Left renal cortex interstitium (tissue), 4 donors: Measurements from ENCODE around the gene SWSAP1. TPM values are rescaled to one million over a fixed set of nuclear protein-coding genes. Genes with fewer than 3 reads are reported as not detected.
"Not testable (repeated sequence)": the region's sequence is repeated elsewhere in the genome, so short reads cannot be mapped to it uniquely, and the experiment has no call there.

ENCODE experiments used
- DNase-seq, 4 donors: peaks; one replicate each; pipeline ENCODE4 v3.0.0-alpha.2; 2013; ENCODE audit warnings: low read depth in 4 of 4, low spot score in 2 of 4, missing footprints in 1 of 4
- polyA plus RNA-seq, 4 donors: library from polyadenylated mRNA; unstranded; fragments of 120-200 nt; gene quantifications; one replicate each; pipeline ENCODE4 v1.2.1, GENCODE V29; 2013; ENCODE audit not compliant: insufficient read length in 4 of 4

The SWSAP1 gene
- polyA plus RNA-seq, 4 donors: 2.6 to 3.7 (median 3.4) TPM

GRCh38 chr19:11405846-11406643, 31.6 kb downstream of the SWSAP1 start:
- no peak for DNase-seq

DNA sequence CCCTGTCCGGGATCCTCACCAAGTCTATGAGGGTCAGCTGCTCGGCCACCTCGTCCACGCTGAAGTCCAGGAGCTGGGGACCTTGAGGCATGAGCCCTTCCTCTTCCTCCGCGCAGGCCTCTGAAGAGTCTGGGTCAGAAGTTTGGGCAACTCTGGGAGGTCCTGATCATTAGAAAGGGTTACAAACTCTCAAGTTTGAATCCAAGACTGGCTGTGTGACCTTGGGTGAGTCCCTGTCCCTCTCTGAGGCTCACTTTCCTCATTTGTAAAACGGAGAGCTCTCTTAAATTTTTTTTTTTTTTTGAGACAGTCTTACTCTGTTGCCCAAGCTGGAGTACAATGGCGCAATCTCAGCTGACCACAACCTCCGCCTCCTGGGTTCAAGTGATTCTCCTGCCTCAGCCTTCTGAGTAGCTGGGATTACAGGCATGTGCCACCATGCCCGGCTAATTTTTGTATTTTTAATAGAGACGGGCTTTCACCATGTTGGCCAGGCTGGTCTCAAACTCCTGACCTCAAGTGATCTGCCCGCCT, 32.3 kb downstream of the SWSAP1 start:
- not testable (repeated sequence) for DNase-seq

- DNase-seq: no peak
Observed at GRCh38 chr19:11408591-11408990, 34.1 kb downstream of the SWSAP1 start.

DNA sequence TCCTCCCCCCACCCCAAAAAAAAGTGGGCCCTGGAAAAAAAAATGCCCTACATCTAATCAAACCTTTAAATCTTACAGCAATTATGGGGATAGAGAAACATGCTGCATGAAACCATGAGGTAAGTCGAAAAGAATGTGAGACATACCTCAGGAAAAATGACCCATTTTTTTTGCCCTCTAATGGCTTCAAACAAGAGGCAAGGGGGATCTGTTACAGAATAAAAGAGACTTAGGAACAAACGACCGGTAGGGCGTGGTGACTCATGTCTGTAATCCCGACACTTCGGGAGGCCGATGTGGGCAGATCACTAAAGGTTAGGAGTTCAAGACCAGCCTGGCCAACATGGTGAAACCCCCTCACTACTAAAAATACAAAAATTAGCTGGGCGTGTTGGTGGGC, 36.2 kb downstream of the SWSAP1 start:
- DNase-seq: no peak

GRCh38 chr19:11414544-11414943, 40.1 kb downstream of the SWSAP1 start:
- DNase-seq: no peak

DNA sequence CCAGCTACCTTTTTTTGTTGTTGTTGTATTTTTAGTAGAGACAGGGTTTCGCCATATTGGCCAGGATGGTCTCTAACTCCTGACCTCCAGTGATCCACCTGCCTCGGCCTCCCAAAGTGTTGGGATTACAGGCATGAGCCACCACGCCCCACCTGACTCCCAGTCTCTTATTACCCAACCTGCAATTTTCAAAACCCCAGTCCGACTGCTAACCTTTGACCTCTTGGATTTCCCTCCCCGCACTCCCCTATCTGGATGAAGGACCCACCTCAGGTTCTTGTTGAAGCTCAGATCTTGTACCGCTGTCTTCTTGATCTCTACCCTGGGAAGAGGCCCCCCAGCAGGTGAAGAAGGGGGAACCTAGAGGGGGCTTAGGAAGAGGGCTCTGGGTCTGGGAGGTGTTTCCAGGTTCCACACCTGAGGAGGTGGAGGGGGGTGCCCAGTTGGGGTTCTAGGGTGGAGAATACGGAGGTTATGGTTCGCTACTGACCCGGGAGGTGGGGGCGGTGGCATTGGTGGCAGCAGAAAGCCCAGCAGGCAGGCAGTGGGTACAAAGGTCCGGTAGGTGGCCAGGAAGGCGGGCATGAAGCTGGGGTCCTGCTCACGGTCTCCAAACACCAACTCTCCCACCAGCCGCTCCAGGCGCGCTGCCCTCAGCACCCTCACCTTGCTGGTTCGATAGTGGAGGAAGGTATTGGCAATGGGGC, 42.0 kb downstream of the SWSAP1 start:
- DNase-seq: no peak

- no peak for DNase-seq
Observed at GRCh38 chr19:11418094-11418548, 43.7 kb downstream of the SWSAP1 start.

DNA sequence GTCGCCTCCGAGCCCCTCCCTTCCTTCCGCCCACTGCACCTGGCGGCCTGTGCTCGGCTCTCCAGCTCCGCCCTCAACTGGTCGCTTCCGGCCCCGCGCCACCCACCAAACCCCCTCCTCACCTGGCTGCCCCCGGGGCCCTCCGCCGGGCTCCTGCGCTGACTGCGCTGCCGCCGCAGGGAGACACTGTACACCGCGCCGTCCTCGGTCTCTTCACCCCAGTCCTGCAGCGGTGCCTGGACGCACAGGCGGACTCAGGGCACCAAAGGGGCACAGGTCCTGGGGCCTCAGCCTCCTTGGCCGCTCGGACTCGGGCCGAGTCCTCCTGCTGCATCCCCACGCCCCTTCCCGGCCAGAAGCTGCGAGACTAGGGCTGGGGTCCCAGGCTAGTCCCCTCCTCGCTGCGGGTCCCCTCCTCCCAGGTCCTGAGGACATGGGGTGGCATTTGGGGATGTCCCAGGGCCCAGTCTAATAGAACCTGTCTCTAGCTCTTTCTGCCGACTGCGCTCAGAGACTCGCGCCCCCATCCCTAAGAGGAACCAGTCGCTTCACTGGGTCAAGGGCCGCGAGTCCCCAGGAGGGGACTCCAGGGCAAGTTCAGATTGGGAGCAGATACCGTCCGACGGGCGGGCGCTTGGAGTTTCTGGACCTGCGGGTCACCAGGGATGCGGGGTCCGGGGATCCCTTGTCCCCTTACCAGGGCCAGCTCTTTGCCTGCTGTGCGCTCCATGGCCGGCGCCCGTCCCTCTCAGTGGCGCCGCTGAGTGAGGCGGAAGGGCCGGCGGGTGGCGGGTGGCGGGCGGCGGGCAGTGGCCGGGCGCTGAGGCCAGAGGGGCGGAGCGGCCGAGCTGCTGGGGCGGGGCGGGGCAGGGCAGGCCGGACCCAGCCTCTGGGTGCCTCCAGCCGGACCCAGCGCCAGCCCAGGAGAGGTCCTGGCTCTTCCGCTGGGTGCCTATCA, 44.4 kb downstream of the SWSAP1 start, which contains the start of gene RGL3:
Gene RGL3, minus strand, starts transcription at position 766 of the 958 bp plus-strand sequence. Its CDS starts 36 bp downstream, at position 730.
- DNase-seq: no peak

- DNase-seq: no peak
Observed at GRCh38 chr19:11420429-11421370, 46.2 kb downstream of the SWSAP1 start.

DNA sequence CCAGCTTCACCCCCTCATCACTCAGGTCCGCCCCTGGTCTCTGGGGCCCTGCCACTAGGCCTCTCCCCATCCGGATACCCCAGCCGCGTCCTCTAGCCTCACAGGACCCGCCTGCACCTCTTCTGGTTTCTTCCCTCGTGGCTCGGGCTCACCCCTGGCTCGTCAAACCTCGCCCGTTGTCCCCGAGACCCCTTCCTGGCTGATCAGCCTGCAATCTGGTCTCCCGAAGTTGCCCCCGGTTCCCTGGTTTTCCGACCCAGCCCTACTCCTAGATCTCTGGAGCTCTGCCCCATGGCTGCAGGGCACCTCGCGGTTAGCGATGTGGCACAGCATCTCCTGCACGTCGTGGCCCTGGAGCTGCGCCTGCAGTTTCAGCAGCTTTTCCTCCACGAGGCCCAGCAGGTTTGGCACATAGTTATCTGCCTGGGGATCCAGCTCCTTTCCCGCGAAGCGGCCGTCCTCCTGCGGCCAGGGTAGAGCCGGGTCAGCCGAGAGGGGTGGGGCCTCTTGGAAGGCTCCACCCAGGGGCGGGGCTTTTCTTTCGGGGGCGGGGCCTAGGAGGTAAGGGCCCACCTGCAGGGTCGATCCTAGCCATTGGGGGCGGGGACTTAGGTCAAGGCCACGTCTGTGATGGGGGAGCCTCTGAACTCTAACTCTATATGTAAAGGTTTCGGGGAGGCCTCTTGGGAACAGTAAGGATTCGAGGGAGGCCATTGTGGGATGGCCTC, 47.1 kb downstream of the SWSAP1 start:
- no peak for DNase-seq

GRCh38 chr19:11422163-11423065, 47.9 kb downstream of the SWSAP1 start:
- no peak for DNase-seq

- DNase-seq: no peak
Observed at GRCh38 chr19:11423164-11423790, 48.8 kb downstream of the SWSAP1 start.

- DNase-seq: no peak
Observed at GRCh38 chr19:11423791-11424181, 49.3 kb downstream of the SWSAP1 start.
